HG02840 (cell line): ENCODE measurements around the gene HPS4.
A peak's percentile ranks its signal among the peaks of the same experiment; 100 is the strongest.
"Not testable (repeated sequence)": the region's sequence is repeated elsewhere in the genome, so short reads cannot be mapped to it uniquely, and the experiment has no call there.

Experiments
- ATAC-seq: cut with Tn5 transposase; IDR thresholded peaks from one replicate; pipeline ENCODE4 v1.9.1; 2021; ENCODE audit warnings: mild to moderate bottlenecking, moderate library complexity, moderate number of reproducible peaks; ENCODE audit not compliant: unreplicated experiment, low FRiP score

Gene HPS4

GRCh38 chr22:26445577-26446275 is 37.9 kb downstream of the HPS4 start:
- no peak for ATAC-seq

DNA sequence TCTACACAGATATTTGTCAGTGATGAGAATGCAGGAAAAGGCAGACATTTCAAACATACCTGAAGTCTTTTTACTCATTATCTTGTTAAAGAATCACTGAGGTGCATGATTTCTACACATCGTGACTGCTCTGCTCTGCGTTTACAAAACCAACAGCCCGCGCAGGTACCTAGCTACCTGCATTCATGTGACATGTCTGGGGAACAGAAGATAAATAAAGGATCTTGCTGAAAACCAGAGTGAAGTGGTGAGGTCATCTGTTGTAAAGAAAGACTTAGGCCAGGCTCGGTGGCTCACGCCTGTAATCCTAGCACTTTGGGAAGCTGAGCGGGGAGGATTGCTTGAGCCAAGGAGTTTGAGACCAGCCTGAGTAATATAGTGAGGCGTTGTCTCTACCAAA is 38.8 kb downstream of the HPS4 start:
- no peak for ATAC-seq

- ATAC-seq = no peak
Measured at GRCh38 chr22:26443901-26444690, 39.5 kb downstream of the HPS4 start.

- ATAC-seq = no peak
Measured at GRCh38 chr22:26442086-26442756, 41.4 kb downstream of the HPS4 start.

- no peak for ATAC-seq
Measured at GRCh38 chr22:26439559-26439958, 44.0 kb downstream of the HPS4 start.

- not testable (repeated sequence) for ATAC-seq
Measured at GRCh38 chr22:26438776-26439175, 44.8 kb downstream of the HPS4 start.

DNA sequence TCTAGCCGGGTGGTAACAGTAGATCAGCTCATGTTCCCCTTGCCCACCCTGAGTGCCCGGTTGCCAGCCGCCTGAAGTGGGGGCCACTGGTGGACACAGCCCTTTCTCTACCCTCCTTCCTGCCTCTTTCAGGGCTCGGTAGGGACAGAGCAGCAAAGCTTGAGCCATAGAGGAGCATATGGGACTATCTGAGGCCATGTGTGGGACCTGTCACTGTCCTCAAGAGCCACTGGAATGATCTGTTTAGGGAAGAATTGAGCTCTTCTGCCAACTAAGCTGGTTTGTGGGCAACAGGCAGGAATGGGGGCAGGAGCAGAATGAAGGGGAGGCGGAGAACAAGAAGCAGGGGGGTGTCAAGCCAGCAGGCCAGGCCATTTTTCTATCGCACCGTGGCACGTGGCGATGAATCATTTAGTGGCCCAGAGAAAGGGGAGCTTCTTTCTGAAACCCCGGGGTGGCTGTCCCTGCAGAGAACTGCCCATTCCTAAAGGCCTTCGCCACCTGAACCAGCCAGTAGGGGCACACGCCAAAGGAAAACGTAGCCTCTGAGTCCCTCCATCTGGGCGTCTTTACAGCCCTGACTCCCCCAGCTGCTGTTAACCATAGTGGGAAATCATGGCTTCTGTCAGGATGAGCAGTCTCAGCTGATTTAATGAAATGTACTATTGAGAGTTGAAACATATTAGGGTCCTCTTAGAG is 45.7 kb downstream of the HPS4 start:
- ATAC-seq = no peak

GRCh38 chr22:26436903-26437515 is 46.6 kb downstream of the HPS4 start:
- no peak for ATAC-seq

DNA sequence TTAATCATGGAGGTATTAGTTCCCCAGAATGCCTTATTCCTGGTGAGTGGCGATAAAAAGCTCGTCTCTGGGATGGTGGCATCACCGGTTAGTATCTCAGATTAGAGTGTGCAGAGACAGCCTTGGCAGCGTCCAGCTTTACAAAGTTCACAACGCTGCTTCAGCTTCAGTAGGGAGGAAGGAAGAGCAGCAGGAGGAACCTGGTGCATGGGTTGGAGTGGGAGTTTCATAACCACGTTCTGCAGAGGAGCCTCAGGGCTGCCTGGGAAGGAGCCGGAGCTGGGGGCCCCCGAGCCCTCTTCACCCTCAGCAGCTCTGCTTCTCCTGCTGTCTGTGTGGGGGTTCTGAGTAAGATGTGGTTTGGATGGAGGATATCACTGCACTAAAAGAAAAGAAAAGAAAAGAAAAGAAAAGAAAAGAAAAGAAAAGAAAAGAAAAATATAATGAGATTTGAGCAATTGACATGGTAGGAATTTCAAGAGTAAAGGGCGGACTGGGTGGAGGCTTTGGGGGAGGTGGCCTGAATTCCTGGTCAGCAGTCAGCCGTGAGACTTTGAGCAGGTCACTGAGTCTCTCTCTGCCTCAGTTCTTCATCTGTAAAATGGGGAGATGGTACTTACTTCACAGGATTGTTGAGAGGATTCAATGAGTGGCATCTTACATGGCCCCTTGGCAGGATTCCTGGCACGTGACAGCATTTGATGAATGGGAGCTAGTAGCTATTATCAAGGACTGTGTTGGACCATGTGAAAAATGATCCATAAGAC is 48.1 kb downstream of the HPS4 start:
- no peak for ATAC-seq

DNA sequence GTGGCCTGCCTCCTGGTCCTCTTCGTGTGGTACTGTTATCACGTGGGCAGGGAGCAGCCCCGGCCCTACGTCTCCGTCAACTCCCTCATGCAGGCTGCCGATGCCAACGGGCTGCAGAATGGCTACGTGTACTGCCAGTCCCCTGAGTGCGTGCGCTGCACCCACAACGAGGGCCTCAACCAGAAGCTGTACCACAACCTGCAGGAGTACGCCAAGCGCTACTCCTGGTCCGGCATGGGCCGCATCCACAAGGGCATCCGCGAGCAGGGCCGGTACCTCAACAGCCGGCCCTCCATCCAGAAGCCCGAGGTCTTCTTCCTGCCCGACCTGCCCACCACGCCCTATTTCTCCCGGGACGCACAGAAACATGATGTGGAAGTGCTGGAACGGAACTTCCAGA is 49.8 kb downstream of the HPS4 start:
- ATAC-seq = no peak

DNA sequence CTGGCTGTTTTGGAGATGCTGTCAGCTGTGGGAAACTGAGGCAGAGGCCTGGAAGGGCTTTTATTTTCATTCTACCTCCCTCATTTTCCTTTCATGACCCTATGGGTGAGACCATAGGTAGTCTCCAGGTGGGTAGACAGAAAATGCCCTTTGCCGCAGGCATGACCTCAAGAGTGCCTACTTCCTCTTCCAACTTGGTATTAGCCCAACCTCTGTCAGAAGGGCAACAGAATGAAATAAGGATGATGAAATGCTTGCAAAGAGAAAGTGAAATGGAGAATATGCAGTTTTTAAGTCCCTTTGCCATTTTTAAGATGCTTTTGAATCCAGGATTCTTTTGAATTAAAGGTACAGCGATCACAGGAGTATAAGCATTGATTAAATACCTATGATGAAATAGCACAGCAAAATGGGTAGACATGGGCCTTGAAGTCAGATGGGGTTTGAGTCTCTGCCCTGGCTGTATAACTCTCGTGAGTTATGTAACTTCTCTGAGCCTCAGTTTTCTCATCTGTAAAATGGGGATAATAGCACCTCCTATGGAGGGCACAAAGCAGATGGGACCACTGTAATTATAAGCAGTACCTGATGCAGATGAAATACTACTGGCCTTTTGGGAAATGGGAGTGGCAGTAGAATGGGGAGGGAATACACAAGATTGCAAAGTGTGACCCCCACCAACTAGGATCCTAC is 50.8 kb downstream of the HPS4 start:
- ATAC-seq = no peak

- no peak for ATAC-seq
Measured at GRCh38 chr22:26431261-26431995, 52.2 kb downstream of the HPS4 start.

- no peak for ATAC-seq
Measured at GRCh38 chr22:26430600-26430999, 53.0 kb downstream of the HPS4 start.

DNA sequence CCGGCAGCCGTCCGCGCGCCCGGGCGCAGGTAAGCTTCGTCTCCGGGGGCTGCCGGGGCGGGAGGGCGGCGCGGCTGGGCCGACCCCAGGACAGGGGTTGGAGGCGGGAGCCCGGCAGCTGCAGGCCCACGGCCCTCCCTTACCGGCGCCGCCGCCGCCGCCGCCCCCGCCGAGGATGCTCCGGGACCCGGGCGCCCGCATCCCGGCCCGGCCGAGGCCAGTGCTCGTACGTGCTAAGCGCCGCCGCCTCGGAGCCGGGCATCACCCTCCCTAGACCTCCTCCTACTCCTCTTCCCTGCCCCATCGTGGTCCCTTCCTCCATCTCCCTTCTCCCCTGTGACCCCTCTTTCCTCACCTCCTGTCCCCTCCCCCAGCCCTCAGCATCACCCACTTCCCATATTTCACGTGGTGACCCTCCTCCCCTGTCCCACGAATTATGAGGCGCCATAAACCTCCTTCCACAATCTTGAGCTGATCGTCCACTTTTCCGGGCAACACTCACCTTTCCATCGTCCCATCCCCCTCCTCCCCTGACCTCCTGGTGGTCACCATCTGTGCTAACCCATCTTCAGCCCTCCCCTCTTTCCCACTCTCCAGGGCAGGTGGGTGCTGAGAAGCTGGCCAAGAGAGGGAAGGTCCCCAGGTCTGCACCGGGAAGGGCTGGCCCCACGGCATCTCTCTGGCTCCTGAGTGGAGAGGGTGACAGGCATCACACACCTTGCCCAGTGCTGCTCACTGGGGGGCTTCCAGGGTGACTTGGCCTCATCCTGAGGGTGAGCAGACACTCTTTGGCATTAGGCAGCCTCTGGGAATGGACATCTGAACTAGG is 53.9 kb downstream of the HPS4 start:
- peak; percentile 4 for ATAC-seq

DNA sequence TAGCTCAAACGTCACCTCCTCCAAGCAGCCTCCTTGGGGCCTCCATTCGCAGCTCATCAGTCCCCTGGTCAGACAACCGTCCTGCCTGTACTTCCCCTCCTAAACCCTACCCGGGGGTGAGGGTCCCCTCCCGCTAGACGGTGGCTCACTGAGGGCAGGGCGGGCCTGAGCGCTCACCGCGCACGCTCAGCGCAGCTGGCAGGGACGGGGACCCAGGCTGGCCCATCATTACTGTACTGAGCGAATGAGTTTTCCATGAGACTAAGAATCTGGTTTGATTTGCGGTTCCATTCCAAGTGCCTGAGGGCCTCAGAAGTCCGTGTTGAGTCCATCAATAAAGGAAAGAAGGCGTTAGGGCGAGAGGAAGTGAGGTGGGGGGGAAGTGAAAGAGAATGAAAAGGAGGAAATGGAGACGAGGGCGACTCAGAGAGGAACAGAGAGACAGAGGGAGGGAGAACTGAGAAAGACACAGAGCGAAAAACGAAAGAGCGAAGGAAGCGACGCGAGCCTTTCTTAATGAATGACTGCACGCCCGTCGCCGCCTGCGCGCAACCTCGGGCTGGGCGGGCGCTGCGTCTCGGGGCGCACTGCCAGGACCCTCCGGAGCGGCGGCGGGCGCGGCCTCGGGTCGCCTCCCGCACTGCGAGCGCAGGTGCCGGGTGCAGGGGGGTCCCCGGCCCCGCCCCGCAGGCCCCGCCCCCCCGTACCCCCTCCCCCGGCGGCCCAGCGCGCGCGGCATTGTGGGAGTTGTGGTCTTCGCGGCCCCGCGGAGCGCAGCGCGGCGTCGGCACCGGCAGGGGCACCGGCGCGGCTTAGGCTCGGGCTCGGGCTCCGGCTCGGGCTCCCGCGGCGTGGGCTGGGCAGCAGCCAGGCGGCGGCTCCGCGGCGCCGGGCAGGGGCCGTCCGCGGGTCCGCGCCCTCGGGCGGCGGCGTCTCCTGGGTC is 54.8 kb downstream of the HPS4 start, which contains the start of gene ASPHD2:
ASPHD2 (plus strand) TSS at position 746 of the 943 bp plus-strand sequence. CDS start 4,356 bp downstream, outside the sequence.
- peak; percentile 63 for ATAC-seq

DNA sequence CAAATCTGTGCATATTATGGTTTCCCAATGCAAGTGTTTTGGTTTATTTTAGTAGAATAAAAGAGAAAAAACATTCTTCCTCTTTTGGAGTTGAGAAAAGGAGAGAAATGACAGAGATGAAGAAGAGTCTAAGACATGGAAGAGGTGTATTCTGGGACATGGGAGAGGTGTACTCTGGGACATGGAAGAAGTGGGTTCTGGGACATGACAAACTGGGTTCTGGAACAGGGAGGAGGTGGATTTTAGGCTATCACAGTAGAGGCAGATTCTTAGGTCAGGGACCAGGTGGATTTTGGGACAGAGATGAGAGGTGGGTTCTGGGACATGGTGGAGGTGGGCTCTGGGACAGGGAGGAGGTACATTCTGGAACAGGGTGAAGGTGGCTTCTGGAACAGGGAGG is 56.7 kb downstream of the HPS4 start:
- ATAC-seq = no peak
